GM18951 (cell line): ENCODE results near the gene PATJ.

ENCODE experiments used
- POLR2A ChIP-seq: IDR thresholded peaks from 4 replicates; pipeline ENCODE4 v1.6.1; 2011; ENCODE audit warnings: mild to moderate bottlenecking; ENCODE audit not compliant: insufficient read length, insufficient read depth; ENCODE audit errors: extremely low read depth
- in situ Hi-C: fragments of 300-500 bp; cut with MboI; formaldehyde crosslinking; loops from one replicate; pipeline ENCODE4 v1.12.0; 2022; ENCODE audit warnings: low sequenced_read_pairs, mixed read lengths, inconsistent platforms; ENCODE audit not compliant: unreplicated experiment

Gene PATJ

DNA sequence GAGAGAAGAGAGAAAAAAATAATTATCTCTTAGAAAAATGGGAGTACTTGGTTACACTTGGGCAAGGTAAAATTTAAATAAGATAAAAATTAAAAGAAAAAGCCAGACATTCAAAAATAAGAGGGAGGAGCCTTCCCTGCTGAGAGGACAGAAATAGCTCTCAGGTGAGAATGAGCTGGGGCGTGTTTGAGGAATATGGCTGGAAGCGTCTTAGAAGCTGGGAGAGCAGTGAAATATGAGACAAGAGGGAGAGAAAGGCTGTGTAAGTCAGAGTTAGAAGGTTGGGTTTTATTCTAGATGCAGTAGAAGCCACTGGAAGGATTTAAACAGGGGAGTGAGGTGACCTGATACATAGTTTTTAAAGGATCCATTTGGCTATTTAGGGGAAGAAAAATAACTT lies 298.2 kb downstream of the PATJ start:
- in situ Hi-C loops, result no loop called here
- TF ChIP-seq POLR2A, result no peak

GRCh38 chr1:62040973-62041372 lies 298.7 kb downstream of the PATJ start:
- in situ Hi-C loops, result no loop called here
- no peak for TF ChIP-seq POLR2A

- no peak for TF ChIP-seq POLR2A
- in situ Hi-C loops, result no loop called here
These were observed 300.9 kb downstream of the PATJ start for GRCh38 chr1:62043154-62043553.

DNA sequence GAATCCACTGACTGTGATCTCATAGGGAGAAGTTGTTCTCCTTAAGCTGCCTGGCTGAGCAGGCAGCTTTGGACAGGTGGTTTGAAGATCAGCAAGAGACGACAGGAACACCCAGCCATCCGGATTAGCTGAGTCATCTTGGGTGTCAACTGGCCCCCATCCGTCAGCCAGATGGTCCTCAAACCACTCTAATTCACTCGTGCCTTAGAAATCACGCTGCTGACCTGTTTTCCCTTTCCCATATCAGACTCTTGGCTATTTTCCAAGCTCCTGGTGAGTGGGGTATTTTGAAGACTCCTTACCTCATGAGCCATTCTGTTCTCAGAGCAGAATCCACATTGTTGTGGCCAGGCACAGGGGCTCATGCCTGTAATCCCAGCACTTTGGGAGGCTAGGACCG lies 303.3 kb downstream of the PATJ start:
- no peak for TF ChIP-seq POLR2A
- in situ Hi-C loops, result no loop called here

- no peak for TF ChIP-seq POLR2A
- in situ Hi-C loops, result no loop called here
These were observed 304.6 kb downstream of the PATJ start for GRCh38 chr1:62046927-62047326.

- TF ChIP-seq POLR2A, result no peak
- in situ Hi-C loops, result no loop called here
These were observed 307.9 kb downstream of the PATJ start for GRCh38 chr1:62050165-62050564.

GRCh38 chr1:62052946-62053345 lies 310.7 kb downstream of the PATJ start:
- in situ Hi-C loops, result no loop called here
- TF ChIP-seq POLR2A, result no peak

DNA sequence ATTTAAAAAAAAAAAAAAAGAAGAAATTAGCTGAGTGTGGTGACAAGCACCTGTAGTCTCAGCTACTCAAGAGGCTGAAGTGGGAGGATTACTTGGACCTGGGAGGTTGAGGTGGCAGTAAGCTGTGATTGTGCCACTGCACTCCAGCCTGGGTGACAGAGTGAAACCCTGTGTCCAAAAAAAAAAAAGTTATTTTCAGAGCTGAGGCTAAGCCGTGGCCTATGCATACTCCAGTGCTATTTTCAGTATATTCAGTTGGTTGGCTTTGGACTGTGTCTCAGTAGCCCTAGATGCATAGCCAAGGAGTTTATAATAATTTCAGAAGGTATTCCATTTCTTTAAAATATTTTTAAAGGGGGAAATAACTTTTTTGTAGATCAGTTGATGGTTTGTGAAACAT lies 311.9 kb downstream of the PATJ start:
- in situ Hi-C loops, result no loop called here

DNA sequence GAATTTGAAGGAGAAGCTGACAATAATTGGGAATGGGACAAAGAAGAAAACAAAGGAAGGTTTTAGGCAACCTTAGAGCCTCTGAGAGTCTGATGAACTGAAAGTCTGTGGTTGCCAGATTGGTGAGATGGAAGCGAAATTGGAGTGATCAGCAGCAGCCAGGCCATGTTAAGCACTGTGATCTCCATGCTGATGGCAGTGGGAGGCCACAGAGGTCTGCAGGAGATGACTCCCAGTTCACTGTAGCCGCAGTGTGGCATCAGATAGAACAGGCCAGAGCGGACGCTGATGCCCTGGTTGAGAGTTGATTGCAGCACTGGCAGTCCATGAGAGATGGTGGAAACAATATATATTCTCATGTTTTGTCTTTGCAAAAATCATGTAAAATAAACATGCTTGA lies 314.9 kb downstream of the PATJ start:
- no peak for TF ChIP-seq POLR2A
- in situ Hi-C loops, result no loop called here

More for the DNA sequence above, 311.9 kb downstream of the PATJ start:
- TF ChIP-seq POLR2A, result no peak

GRCh38 chr1:62057641-62058290 lies 315.5 kb downstream of the PATJ start:
- in situ Hi-C loops, result no loop called here

GRCh38 chr1:62058956-62059355 lies 316.7 kb downstream of the PATJ start:
- in situ Hi-C loops, result no loop called here
- TF ChIP-seq POLR2A, result no peak

More at GRCh38 chr1:62057641-62058290, 315.5 kb downstream of the PATJ start:
- TF ChIP-seq POLR2A, result no peak

DNA sequence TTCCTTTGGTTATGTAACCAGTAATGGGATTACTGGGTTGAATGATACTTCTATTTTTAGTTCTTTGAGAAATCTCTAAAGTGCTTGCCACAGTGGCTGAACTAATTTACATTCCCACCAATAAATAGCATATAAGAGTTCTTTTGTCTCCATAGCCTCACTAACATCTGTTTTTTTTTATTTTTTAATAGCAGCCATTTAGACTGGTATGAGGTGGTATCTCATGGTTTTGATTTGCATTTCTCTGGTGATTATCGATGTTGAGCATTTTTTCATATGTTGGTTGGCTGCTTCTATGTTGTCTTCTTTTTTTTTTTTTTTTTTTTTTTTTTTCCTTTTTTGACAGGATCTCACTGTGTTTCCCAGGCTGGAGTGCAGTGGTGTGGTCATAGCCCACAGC lies 319.8 kb downstream of the PATJ start:
- no peak for TF ChIP-seq POLR2A
- in situ Hi-C loops, result no loop called here

DNA sequence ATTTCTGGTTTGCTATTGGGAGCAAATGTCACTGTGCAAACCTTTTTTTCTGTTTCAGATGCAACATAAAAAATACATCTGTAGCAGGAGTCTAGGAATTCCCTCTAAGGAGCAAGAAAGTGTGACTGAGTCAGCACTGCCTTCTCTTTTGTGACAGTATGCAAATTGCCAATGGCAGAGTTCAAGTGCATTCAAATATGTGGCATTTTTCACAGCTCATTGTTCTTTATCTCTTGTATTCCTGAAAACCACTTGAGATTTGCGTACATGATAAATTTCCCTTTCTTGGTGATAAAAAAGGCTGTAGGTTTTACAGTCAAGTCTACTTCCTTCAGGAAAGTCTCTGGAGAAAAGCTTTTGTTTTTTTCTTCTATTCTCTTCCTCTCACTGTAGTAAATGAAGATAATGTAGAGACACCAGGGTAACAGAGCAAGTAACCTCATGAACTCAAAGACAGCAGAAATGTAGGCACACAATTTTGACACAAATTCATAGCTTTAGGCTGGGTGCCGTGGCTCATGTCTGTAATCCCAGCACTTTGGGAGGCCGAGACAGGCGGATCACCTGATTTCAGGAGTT lies 322.6 kb downstream of the PATJ start:
- no peak for TF ChIP-seq POLR2A
- in situ Hi-C loops, result no loop called here

DNA sequence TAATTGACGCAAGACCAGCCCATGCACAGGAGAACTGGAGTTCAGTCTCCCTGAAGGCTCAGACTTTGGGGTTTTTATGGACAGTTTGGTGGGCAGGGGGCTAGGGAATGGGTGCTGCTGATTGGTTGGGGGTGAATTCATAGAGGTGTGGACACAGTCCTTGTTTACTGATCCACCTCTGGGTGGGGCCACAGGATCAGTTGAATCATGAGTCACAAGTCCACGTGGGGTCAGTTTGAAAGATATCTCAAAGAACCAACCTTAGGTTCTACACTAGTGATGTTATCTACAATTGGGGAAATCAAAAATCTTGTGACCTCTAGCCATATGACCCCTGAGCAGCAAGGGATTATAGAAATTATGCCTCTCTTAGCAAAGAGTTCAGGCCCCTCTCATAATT lies 324.4 kb downstream of the PATJ start:
- in situ Hi-C loops, result no loop called here

More for the DNA sequence above, 324.4 kb downstream of the PATJ start:
- no peak for TF ChIP-seq POLR2A
